HepG2 (cell line): ENCODE measurements around the gene TUBA8. TPM values are rescaled to one million over a fixed set of nuclear protein-coding genes. Genes with fewer than 3 reads are reported as not detected.
A peak's percentile ranks its signal among the peaks of the same experiment; 100 is the strongest.

Experiments
- ELF1 ChIP-seq: sonication (generic); formaldehyde crosslinking; IDR thresholded peaks from 2 replicates; pipeline ENCODE4 v1.4.0; 2020; ENCODE audit warnings: missing genetic modification reagents
- ELF4 ChIP-seq: sonication (generic); formaldehyde crosslinking; IDR thresholded peaks from 2 replicates; pipeline ENCODE4 v1.5.0; 2020; ENCODE audit warnings: missing genetic modification reagents, mild to moderate bottlenecking, moderate library complexity, borderline replicate concordance
- GABPB1 ChIP-seq: IDR thresholded peaks from 2 replicates; pipeline ENCODE4 v1.6.1; 2016; ENCODE audit warnings: mild to moderate bottlenecking, missing genetic modification reagents, moderate library complexity, missing compliant biosample characterization
- KDM3A ChIP-seq: IDR thresholded peaks from 2 replicates; pipeline ENCODE4 v1.6.1; 2018; ENCODE audit warnings: low read depth, missing compliant biosample characterization
- NCOA5 ChIP-seq: sonication (generic); formaldehyde crosslinking; IDR thresholded peaks from 2 replicates; pipeline ENCODE4 v1.4.0; 2020; ENCODE audit warnings: missing genetic modification reagents
- RARG ChIP-seq: sonication (generic); formaldehyde crosslinking; IDR thresholded peaks from 2 replicates; pipeline ENCODE4 v1.4.0; 2020; ENCODE audit warnings: low read depth, mild to moderate bottlenecking, missing genetic modification reagents
- SKI ChIP-seq: fragments of 450-650 bp; IDR thresholded peaks from one replicate; pipeline ENCODE4 v1.6.1; 2018; ENCODE audit warnings: mild to moderate bottlenecking; ENCODE audit not compliant: partially characterized antibody
- SP4 ChIP-seq: sonication (generic); formaldehyde crosslinking; IDR thresholded peaks from 2 replicates; pipeline ENCODE4 v1.8.1; 2023; ENCODE audit warnings: mild to moderate bottlenecking, missing genetic modification reagents
- SRF ChIP-seq: IDR thresholded peaks from 2 replicates; pipeline ENCODE4 v1.6.1; 2011; ENCODE audit warnings: mild to moderate bottlenecking, low read depth, low read length, moderate library complexity
- THYN1 ChIP-seq: sonication (generic); formaldehyde crosslinking; IDR thresholded peaks from 2 replicates; pipeline ENCODE4 v1.8.1; 2023; ENCODE audit warnings: low read depth, mild to moderate bottlenecking, moderate library complexity, missing genetic modification reagents, borderline replicate concordance
- ZBTB3 ChIP-seq: sonication (generic); formaldehyde crosslinking; IDR thresholded peaks from 2 replicates; pipeline ENCODE4 v1.4.0; 2020; ENCODE audit warnings: low read depth, mild to moderate bottlenecking, moderate library complexity, missing genetic modification reagents, borderline replicate concordance
- ZMYM3 ChIP-seq: sonication (generic); formaldehyde crosslinking; IDR thresholded peaks from 2 replicates; pipeline ENCODE4 v1.5.1; 2020; ENCODE audit warnings: mild to moderate bottlenecking, missing genetic modification reagents
- ZNF549 ChIP-seq: sonication (generic); formaldehyde crosslinking; IDR thresholded peaks from 2 replicates; pipeline ENCODE4 v1.5.0; 2020; ENCODE audit warnings: missing genetic modification reagents
- ZNF773 ChIP-seq: sonication (generic); formaldehyde crosslinking; IDR thresholded peaks from 2 replicates; pipeline ENCODE4 v1.4.0; 2020; ENCODE audit warnings: missing genetic modification reagents, borderline replicate concordance
- polyA plus RNA-seq, 8 experiments: library from polyadenylated mRNA; depleted of rRNA in 3 of 8; stranded (reverse) in 7 of 8; unstranded in 1 of 8; fragments of >200 nt; fragmentation: Illumina TruSeq in 4 of 8; extraction: Trizol in 4 of 8; gene quantifications; 2 replicates each; pipeline versions ENCODE4 v1.2.1 to v1.2.3, GENCODE V29; 2011 to 2016; ENCODE audit warnings: low read depth in 4 of 8, missing spikeins in 1 of 8, mixed read lengths in 1 of 8; ENCODE audit not compliant: insufficient read depth in 1 of 8
- total RNA-seq, 5 experiments: library from RNA; depleted of rRNA; stranded (reverse); fragments of >200 nt; fragmentation: Illumina TruSeq; extraction: Trizol; gene quantifications; 2 replicates each; pipeline ENCODE4 v1.2.3, GENCODE V29; 2016; ENCODE audit warnings: low read depth in 1 of 5
- TF ChIP-seq, protein P1 (sequence below): sonication (generic); formaldehyde crosslinking; IDR thresholded peaks from one replicate; pipeline ENCODE4 v1.5.1; 2020; ENCODE audit warnings: mild to moderate bottlenecking, missing genetic modification reagents; ENCODE audit errors: not compliant biosample characterization
- TF ChIP-seq, protein P2 (sequence below): sonication (generic); formaldehyde crosslinking; IDR thresholded peaks from 2 replicates; pipeline ENCODE4 v1.4.0; 2020; ENCODE audit warnings: missing genetic modification reagents
- TF ChIP-seq, protein P3 (sequence below): sonication (generic); formaldehyde crosslinking; IDR thresholded peaks from 2 replicates; pipeline ENCODE4 v1.4.0; 2020; ENCODE audit warnings: missing genetic modification reagents; ENCODE audit errors: not compliant biosample characterization

The TUBA8 gene
- total and polyA plus RNA-seq, 2 of the 13 experiments (the other 11 are each of a cell fraction or from before 2014, with no cell fraction given): 0.35 to 0.69 TPM

DNA sequence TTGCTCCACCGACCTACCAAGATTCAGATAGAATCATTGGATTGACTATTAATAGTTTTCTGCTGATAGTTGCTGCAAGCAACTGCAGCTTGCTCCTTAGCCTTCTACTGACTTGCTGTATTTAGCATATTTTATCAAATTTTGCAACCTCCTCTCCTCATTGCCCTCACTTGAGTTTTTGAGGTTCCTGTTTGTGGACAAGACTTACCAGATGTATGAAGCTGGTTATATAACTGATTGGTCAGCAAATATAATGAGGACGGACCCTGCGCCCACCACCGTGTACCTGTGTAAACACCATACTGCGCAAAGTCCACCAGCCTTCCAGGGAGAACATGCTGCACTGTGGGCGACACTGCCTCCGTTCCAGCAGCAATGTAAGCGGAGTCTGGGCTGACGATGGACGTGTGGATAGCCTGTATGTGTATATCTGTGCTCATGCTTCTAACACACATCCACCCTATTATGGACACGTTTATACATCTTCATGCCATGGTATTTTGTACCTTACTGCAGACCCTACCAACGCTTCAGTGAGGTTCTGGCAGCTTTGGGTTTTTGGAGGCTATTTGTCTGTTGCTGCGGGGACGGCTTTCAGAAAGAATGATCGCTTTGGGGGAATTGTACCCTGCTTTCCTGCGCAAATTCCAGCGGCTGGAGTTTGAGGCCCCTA is 37.8 kb downstream of the TUBA8 start (continued):
- TF ChIP-seq ELF1 (CRISPR knock-in tag) (0 out of 2 replicates have a peak, but pooled peaks have one; percentile 28), ZNF549 (no peak), RARG (CRISPR knock-in tag) (no peak), ZMYM3 (CRISPR knock-in tag) (peak; percentile 91), SKI (peak; percentile 74), SRF (no peak), GABPB1 (peak; percentile 40; the same call in 1 of the 2 replicates), ZBTB3 (CRISPR knock-in tag) (no peak), ZNF773 (CRISPR knock-in tag) (no peak), KDM3A (CRISPR knock-in tag) (peak; percentile 69; the same call in 1 of the 2 replicates), NCOA5 (CRISPR knock-in tag) (no peak), SP4 (CRISPR knock-in tag) (peak; percentile 61), ELF4 (no peak; the same call in 1 of the 2 replicates), THYN1 (CRISPR knock-in tag) (no peak)
- TF ChIP-seq, protein P1, sequence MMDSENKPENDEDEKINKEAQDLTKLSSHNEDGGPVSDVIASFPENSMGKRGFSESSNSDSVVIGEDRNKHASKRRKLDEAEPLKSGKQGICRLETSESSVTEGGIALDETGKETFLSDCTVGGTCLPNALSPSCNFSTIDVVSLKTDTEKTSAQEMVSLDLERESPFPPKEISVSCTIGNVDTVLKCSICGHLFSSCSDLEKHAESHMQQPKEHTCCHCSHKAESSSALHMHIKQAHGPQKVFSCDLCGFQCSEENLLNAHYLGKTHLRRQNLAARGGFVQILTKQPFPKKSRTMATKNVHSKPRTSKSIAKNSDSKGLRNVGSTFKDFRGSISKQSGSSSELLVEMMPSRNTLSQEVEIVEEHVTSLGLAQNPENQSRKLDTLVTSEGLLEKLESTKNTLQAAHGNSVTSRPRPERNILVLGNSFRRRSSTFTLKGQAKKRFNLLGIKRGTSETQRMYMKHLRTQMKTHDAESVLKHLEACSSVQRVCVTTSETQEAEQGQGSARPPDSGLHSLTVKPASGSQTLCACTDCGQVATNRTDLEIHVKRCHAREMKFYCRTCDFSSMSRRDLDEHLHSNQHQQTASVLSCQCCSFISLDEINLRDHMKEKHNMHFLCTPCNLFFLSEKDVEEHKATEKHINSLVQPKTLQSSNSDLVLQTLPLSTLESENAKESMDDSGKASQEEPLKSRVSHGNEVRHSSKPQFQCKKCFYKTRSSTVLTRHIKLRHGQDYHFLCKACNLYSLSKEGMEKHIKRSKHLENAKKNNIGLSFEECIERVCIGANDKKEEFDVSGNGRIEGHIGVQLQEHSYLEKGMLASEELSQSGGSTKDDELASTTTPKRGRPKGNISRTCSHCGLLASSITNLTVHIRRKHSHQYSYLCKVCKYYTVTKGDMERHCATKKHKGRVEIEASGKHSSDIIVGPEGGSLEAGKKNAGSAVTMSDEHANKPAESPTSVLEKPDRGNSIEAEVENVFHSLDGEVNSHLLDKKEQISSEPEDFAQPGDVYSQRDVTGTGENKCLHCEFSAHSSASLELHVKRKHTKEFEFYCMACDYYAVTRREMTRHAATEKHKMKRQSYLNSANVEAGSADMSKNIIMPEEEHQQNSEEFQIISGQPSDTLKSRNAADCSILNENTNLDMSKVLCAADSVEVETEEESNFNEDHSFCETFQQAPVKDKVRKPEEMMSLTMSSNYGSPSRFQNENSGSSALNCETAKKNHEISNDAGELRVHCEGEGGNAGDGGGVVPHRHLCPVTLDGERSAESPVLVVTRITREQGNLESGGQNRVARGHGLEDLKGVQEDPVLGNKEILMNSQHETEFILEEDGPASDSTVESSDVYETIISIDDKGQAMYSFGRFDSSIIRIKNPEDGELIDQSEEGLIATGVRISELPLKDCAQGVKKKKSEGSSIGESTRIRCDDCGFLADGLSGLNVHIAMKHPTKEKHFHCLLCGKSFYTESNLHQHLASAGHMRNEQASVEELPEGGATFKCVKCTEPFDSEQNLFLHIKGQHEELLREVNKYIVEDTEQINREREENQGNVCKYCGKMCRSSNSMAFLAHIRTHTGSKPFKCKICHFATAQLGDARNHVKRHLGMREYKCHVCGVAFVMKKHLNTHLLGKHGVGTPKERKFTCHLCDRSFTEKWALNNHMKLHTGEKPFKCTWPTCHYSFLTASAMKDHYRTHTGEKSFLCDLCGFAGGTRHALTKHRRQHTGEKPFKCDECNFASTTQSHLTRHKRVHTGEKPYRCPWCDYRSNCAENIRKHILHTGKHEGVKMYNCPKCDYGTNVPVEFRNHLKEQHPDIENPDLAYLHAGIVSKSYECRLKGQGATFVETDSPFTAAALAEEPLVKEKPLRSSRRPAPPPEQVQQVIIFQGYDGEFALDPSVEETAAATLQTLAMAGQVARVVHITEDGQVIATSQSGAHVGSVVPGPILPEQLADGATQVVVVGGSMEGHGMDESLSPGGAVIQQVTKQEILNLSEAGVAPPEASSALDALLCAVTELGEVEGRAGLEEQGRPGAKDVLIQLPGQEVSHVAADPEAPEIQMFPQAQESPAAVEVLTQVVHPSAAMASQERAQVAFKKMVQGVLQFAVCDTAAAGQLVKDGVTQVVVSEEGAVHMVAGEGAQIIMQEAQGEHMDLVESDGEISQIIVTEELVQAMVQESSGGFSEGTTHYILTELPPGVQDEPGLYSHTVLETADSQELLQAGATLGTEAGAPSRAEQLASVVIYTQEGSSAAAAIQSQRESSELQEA (CRISPR knock-in tag): no peak
- TF ChIP-seq, protein P2, sequence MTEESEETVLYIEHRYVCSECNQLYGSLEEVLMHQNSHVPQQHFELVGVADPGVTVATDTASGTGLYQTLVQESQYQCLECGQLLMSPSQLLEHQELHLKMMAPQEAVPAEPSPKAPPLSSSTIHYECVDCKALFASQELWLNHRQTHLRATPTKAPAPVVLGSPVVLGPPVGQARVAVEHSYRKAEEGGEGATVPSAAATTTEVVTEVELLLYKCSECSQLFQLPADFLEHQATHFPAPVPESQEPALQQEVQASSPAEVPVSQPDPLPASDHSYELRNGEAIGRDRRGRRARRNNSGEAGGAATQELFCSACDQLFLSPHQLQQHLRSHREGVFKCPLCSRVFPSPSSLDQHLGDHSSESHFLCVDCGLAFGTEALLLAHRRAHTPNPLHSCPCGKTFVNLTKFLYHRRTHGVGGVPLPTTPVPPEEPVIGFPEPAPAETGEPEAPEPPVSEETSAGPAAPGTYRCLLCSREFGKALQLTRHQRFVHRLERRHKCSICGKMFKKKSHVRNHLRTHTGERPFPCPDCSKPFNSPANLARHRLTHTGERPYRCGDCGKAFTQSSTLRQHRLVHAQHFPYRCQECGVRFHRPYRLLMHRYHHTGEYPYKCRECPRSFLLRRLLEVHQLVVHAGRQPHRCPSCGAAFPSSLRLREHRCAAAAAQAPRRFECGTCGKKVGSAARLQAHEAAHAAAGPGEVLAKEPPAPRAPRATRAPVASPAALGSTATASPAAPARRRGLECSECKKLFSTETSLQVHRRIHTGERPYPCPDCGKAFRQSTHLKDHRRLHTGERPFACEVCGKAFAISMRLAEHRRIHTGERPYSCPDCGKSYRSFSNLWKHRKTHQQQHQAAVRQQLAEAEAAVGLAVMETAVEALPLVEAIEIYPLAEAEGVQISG (CRISPR knock-in tag): peak; percentile 83
- TF ChIP-seq, protein P3, sequence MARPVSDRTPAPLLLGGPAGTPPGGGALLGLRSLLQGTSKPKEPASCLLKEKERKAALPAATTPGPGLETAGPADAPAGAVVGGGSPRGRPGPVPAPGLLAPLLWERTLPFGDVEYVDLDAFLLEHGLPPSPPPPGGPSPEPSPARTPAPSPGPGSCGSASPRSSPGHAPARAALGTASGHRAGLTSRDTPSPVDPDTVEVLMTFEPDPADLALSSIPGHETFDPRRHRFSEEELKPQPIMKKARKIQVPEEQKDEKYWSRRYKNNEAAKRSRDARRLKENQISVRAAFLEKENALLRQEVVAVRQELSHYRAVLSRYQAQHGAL (CRISPR knock-in tag): peak; percentile 58
